Measurements from ENCODE around the gene PRSS27.
"Not testable (repeated sequence)": the region's sequence is repeated elsewhere in the genome, so short reads cannot be mapped to it uniquely, and the experiment has no call there.

DNA sequence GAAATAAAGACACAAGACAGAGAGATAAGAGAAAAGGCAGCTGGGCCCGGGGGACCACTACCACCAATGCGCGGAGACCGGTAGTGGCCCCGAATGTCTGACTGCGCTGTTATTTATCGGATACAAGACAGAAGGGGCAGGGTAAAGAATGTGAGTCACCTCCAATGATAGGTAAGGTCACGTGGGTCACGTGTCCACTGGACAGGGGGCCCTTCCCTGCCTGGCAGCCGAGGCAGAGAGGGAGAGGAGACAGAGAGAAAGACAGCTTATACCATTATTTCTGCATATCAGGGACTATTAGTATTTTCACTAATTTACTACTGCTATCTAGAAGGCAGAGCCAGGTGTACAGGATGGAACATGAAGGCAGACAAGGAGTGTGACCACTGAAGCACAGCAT lies 50.4 kb downstream of the PRSS27 start:
- TF ChIP-seq, protein P1, sequence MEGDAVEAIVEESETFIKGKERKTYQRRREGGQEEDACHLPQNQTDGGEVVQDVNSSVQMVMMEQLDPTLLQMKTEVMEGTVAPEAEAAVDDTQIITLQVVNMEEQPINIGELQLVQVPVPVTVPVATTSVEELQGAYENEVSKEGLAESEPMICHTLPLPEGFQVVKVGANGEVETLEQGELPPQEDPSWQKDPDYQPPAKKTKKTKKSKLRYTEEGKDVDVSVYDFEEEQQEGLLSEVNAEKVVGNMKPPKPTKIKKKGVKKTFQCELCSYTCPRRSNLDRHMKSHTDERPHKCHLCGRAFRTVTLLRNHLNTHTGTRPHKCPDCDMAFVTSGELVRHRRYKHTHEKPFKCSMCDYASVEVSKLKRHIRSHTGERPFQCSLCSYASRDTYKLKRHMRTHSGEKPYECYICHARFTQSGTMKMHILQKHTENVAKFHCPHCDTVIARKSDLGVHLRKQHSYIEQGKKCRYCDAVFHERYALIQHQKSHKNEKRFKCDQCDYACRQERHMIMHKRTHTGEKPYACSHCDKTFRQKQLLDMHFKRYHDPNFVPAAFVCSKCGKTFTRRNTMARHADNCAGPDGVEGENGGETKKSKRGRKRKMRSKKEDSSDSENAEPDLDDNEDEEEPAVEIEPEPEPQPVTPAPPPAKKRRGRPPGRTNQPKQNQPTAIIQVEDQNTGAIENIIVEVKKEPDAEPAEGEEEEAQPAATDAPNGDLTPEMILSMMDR (IDR thresholded peaks at IDR 0.05), result not testable (repeated sequence)
- TF ChIP-seq EZH2 (IDR thresholded peaks at IDR 0.05; ENCODE audit: borderline replicate concordance, insufficient read depth, low read depth, low read length, poor library complexity, severe bottlenecking), result not testable (repeated sequence)

Measured in B cell (primary cell).